ENCODE measurements around the gene LRRC36.

DNA sequence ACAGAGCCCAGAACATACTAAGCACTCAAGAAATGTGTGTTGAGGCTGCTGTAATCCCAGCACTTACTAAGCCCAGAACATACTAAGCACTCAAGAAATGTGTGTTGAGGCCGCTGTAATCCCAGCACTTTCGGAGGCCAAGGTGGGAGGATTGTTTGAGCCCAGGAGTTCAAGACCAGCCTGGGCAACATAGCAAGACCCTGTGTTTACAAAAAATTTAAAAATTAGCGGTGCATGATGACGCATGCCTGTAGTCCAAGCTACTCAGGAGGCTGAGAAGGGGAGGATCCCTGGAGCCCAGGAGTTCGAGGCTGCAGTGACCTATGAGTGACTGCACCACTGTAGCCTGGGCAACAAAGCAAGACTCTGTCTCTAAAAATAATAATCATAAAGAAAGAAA, 96.4 kb downstream of the LRRC36 start:
- no peak for TF ChIP-seq GATA3 (IDR thresholded peaks at IDR 0.05; ENCODE audit: low read depth, low read length)
- TF ChIP-seq GATA2 (IDR thresholded peaks at IDR 0.05; ENCODE audit: low read depth, low read length), result no peak
